DND-41 (cell line): ENCODE measurements around the gene ZNF654.

ENCODE experiments used
- ATAC-seq: fragments of 200-7000 bp; cut with Tn5 transposase; 3 replicates; pipeline ENCODE4 v1.9.1; 2021; ENCODE audit warnings: low read depth; ENCODE audit not compliant: insufficient read depth
- DNase-seq: peaks from one replicate; pipeline ENCODE4 v3.0.0-alpha.2; 2020
- H2AFZ ChIP-seq: 2 replicates; pipeline ENCODE4 v1.6.0; 2012; ENCODE audit warnings: low read depth, low read length
- H3K27ac ChIP-seq: 2 replicates; pipeline ENCODE4 v1.5.1; 2012; ENCODE audit warnings: low read length, inconsistent platforms
- H3K27me3 ChIP-seq: fragments of 200-600 bp; sonication (generic); 2 replicates; pipeline ENCODE4 v1.6.0; 2012; ENCODE audit warnings: low read length, mild to moderate bottlenecking, inconsistent platforms; ENCODE audit not compliant: insufficient read depth, poor library complexity
- H3K36me3 ChIP-seq: 2 replicates; pipeline ENCODE4 v1.5.1; 2012; ENCODE audit warnings: low read length, inconsistent platforms; ENCODE audit not compliant: insufficient read depth
- H3K4me1 ChIP-seq: 2 replicates; pipeline ENCODE4 v1.5.1; 2012; ENCODE audit warnings: mild to moderate bottlenecking, low read length; ENCODE audit not compliant: insufficient read depth
- H3K4me2 ChIP-seq: 2 replicates; pipeline ENCODE4 v1.6.0; 2012; ENCODE audit warnings: mild to moderate bottlenecking, moderate library complexity, low read length, inconsistent platforms; ENCODE audit not compliant: insufficient read depth
- H3K4me3 ChIP-seq, 2 experiments: fragments of 200-600 bp in 1 of 2; shearing (Covaris generic) in 1 of 2; 2 replicates each; pipeline ENCODE4 v1.5.1; 2012 to 2016; ENCODE audit warnings: inconsistent platforms in 2 of 2, low read length in 2 of 2, mild to moderate bottlenecking in 2 of 2, low read depth in 1 of 2, moderate library complexity in 1 of 2
- H3K79me2 ChIP-seq: 2 replicates; pipeline ENCODE4 v1.6.0; 2012; ENCODE audit warnings: low read length, inconsistent platforms; ENCODE audit not compliant: insufficient read depth
- H3K9ac ChIP-seq: 2 replicates; pipeline ENCODE4 v1.6.0; 2012; ENCODE audit warnings: low read depth, mild to moderate bottlenecking, inconsistent platforms, low read length, moderate library complexity
- H3K9me3 ChIP-seq: 2 replicates; pipeline ENCODE4 v1.5.1; 2012; ENCODE audit warnings: low read length, moderate library complexity, mild to moderate bottlenecking, inconsistent platforms; ENCODE audit not compliant: insufficient read depth, severe bottlenecking
- H4K20me1 ChIP-seq: 2 replicates; pipeline ENCODE4 v1.6.0; 2012; ENCODE audit warnings: low read length; ENCODE audit not compliant: insufficient read depth
- EZH2 ChIP-seq: IDR thresholded peaks from 3 replicates; pipeline ENCODE4 v1.6.1; 2012; ENCODE audit warnings: borderline replicate concordance, low read depth, mild to moderate bottlenecking, moderate library complexity, low read length, inconsistent platforms; ENCODE audit not compliant: severe bottlenecking
- TF ChIP-seq, protein P1 (sequence below): IDR thresholded peaks from 2 replicates; pipeline ENCODE4 v1.5.1; 2012; ENCODE audit warnings: borderline replicate concordance, low read length, moderate library complexity, mild to moderate bottlenecking; ENCODE audit not compliant: poor library complexity, severe bottlenecking; ENCODE audit errors: extremely low read depth

The ZNF654 gene

DNA sequence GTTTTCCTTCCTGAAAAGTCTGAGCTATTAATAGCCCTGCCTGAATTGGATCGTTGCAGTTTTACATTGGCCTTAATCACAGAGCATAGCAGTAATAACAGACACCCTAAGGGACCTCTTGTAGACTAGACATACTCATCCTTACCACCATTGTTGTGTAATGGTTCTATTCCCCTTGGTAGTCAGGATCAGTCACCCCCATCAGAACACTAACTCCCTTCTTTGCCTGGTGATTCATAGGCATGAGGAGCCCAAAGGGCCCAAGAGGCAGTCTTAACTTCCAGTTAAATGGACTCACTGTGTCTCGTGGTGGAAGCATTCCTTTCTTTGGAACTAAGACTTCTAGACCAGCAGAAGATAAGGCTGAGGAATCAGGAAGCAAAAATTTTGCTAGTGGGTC lies 20.5 kb upstream of the ZNF654 start:
- Histone ChIP-seq H3K4me2 (no peak overlapping the region), H3K9ac (no peak overlapping the region), H3K27ac (no peak overlapping the region), H3K36me3 (no peaks in the 10 kb centered on the region), H3K27me3 (no peaks in the 10 kb centered on the region), H3K4me1 (no peaks in the 10 kb centered on the region), H3K4me3 (no peak overlapping the region), H3K9me3 (no peaks in the 10 kb centered on the region), H4K20me1 (no peaks in the 10 kb centered on the region), H2AFZ (no peak overlapping the region), H3K79me2 (no peaks in the 10 kb centered on the region)
- DNase-seq = no peak
- no peak for ATAC-seq
- TF ChIP-seq, protein P1, sequence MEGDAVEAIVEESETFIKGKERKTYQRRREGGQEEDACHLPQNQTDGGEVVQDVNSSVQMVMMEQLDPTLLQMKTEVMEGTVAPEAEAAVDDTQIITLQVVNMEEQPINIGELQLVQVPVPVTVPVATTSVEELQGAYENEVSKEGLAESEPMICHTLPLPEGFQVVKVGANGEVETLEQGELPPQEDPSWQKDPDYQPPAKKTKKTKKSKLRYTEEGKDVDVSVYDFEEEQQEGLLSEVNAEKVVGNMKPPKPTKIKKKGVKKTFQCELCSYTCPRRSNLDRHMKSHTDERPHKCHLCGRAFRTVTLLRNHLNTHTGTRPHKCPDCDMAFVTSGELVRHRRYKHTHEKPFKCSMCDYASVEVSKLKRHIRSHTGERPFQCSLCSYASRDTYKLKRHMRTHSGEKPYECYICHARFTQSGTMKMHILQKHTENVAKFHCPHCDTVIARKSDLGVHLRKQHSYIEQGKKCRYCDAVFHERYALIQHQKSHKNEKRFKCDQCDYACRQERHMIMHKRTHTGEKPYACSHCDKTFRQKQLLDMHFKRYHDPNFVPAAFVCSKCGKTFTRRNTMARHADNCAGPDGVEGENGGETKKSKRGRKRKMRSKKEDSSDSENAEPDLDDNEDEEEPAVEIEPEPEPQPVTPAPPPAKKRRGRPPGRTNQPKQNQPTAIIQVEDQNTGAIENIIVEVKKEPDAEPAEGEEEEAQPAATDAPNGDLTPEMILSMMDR = no peak
- no peak for TF ChIP-seq EZH2

DNA sequence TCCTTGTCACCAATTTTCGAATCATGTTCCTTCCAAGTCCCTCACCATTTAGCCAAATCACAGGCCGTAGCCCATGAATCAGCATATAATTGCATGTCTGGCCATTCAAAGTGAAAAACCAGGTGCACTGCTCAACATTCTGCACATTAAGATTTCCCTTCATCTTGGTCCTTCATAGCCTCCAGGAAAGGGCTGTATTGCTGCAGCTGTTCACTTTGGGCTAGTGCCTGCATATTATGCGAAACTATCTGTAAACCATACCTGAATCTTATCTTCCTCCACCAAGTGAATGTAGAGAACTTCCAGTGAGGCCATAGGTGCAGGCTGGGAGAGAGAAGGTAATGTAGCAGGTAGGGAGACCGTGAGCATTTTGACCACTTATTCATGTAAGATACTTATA lies 18.5 kb upstream of the ZNF654 start:
- DNase-seq (no peak), ATAC-seq (no peak)
- Histone ChIP-seq H3K79me2 (no peaks in the 10 kb centered on the region), H3K9me3 (no peaks in the 10 kb centered on the region), H3K4me3 (no peak overlapping the region), H3K27me3 (no peaks in the 10 kb centered on the region), H3K9ac (no peak overlapping the region), H3K27ac (no peak overlapping the region), H3K36me3 (no peaks in the 10 kb centered on the region), H3K4me1 (no peaks in the 10 kb centered on the region), H3K4me2 (no peak overlapping the region), H4K20me1 (no peaks in the 10 kb centered on the region), H2AFZ (no peak overlapping the region)
- TF ChIP-seq, protein P1 = no peak
- no peak for TF ChIP-seq EZH2

DNA sequence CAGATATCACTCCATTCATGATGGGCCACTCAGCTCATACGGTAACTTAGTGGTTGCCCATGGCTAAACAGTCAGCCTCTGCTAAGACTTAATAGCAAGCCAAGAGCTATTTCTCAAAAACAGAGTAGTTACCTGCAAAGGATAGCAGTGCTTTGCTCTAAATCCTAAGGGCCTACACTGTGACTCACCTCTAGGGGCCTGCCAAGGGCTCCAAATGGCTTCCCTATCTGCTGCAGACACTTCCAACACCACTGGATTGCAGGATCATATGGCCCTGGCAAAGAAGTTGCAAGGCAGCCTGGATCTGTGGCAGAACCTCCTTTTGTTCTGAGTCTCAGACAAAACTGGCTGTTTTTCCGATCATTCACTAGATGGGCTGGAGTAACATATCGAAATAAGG lies 18.1 kb upstream of the ZNF654 start:
- Histone ChIP-seq H3K27ac (no peak overlapping the region), H3K36me3 (no peaks in the 10 kb centered on the region), H2AFZ (no peak overlapping the region), H3K9me3 (no peaks in the 10 kb centered on the region), H3K4me3 (no peak overlapping the region), H4K20me1 (no peaks in the 10 kb centered on the region), H3K79me2 (no peaks in the 10 kb centered on the region), H3K4me2 (no peak overlapping the region), H3K27me3 (no peaks in the 10 kb centered on the region), H3K9ac (no peak overlapping the region), H3K4me1 (no peaks in the 10 kb centered on the region)
- TF ChIP-seq, protein P1 = no peak
- no peak for TF ChIP-seq EZH2
- ATAC-seq = no peak
- DNase-seq = no peak

DNA sequence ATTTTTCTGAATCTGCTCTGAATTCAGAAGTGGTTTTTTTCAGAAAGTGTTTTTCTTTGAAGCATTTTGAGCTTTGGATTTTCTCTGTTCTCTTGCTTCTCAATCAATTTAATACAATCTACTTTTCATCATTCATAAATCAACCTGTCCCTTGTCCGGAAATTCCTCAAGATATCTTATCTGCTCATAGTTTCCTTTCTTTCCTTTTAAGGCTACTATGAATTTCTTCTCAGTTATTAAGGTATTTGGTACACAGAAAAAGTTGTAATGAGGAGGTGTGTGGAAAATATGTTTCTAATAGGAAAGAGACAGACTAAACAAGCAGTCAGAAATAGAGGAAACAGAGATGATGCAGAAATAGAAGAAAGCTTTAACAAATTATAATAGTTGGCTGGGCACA lies 14.6 kb upstream of the ZNF654 start:
- ATAC-seq (no peak), DNase-seq (no peak)
- Histone ChIP-seq H3K27me3 (no peaks in the 10 kb centered on the region), H2AFZ (no peak overlapping the region), H3K4me3 (no peak overlapping the region), H4K20me1 (no peaks in the 10 kb centered on the region), H3K9ac (no peak overlapping the region), H3K36me3 (no peaks in the 10 kb centered on the region), H3K27ac (no peak overlapping the region), H3K79me2 (no peaks in the 10 kb centered on the region), H3K9me3 (no peaks in the 10 kb centered on the region), H3K4me2 (no peak overlapping the region), H3K4me1 (peaks cover 7% of the 10 kb centered on the region; the same call in 1 of the 2 replicates)
- TF ChIP-seq, protein P1 = no peak
- no peak for TF ChIP-seq EZH2
